Measurements from ENCODE around the gene DEFB128. TPM values are rescaled to one million over a fixed set of nuclear protein-coding genes. Genes with fewer than 3 reads are reported as not detected.
A peak's percentile ranks its signal among the peaks of the same experiment; 100 is the strongest.
"Not testable (repeated sequence)": the region's sequence is repeated elsewhere in the genome, so short reads cannot be mapped to it uniquely, and the experiment has no call there.

DEFB128 gene
- total and polyA plus RNA-seq, 9 of the 15 experiments (the other 6 are each of a cell fraction or from before 2014, with no cell fraction given) = not detected

DNA sequence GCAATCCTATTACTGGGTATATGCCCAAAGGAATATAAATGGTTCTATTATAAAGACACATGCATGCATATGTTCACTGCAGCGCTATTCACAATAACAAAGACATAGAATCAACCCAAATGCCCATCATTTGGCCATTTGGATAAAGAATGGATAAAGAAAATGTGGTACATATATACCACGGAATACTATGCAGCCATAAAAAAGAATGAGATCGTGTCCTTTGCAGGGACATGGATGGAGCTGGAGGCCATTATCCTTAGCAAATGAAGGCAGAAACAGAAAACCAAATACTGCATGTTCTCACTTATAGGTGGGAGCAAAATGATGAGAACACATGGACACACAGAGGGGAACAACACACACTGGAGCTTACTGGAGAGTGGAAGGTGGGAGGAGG is 36.4 kb upstream of the DEFB128 start:
- BruUV-seq (replicated peaks); FAIRE-seq; H3K4me3 ChIP-seq; DNase-seq (ENCODE audit: extremely low read depth in 1 of 4, low spot score in 3 of 4); CTCF ChIA-PET (ENCODE audit: low intra/inter-chr PET ratio); H3K9me3 ChIP-seq (replicated peaks; ENCODE audit: control insufficient read depth, insufficient read depth, low read depth, low read length); H3K9ac ChIP-seq (ENCODE audit: insufficient read depth in 1 of 2, low read depth in 2 of 2, low read length in 2 of 2); H3K9me1 ChIP-seq (ENCODE audit: control insufficient read depth, insufficient read depth, low read length); intact Hi-C loops (cut with micrococcal nuclease); ATAC-seq; H3K36me3 ChIP-seq (ENCODE audit: control insufficient read depth, insufficient read depth, low read length); in situ Hi-C loops (cut with MboI); H2AFZ ChIP-seq (ENCODE audit: low read depth, low read length); H3K27me3 ChIP-seq (ENCODE audit: control insufficient read depth in 2 of 2, insufficient read depth in 2 of 2, low read length in 2 of 2); H3K4me1 ChIP-seq (replicated peaks in 1 of 2; ENCODE audit: control insufficient read depth in 2 of 2, insufficient read depth in 2 of 2, low read length in 2 of 2); H3K4me2 ChIP-seq (ENCODE audit: insufficient read depth, low read length); H4K20me1 ChIP-seq (replicated peaks; ENCODE audit: control insufficient read depth, insufficient read depth, low read length); H3K27ac ChIP-seq (ENCODE audit: extremely low read depth, low read depth, low read length); H3K79me2 ChIP-seq (ENCODE audit: control insufficient read depth, insufficient read depth, low read length): not testable (repeated sequence)
- WGBS (ENCODE audit: insufficient coverage, low coverage, missing lambda C conversion rate) = 0% methylated on average over 3 of the region's 3 CpGs
- POLR2A ChIA-PET = interaction anchor here (1.6 kb wide), 1 partner anchor 12 kb away, joined by 5 read pairs; no protein-coding TSS in a partner anchor
- TF ChIP-seq ZNF146 (CRISPR knock-in tag; IDR thresholded peaks at IDR 0.05; ENCODE audit: unreplicated experiment) = peak; percentile 46

DNA sequence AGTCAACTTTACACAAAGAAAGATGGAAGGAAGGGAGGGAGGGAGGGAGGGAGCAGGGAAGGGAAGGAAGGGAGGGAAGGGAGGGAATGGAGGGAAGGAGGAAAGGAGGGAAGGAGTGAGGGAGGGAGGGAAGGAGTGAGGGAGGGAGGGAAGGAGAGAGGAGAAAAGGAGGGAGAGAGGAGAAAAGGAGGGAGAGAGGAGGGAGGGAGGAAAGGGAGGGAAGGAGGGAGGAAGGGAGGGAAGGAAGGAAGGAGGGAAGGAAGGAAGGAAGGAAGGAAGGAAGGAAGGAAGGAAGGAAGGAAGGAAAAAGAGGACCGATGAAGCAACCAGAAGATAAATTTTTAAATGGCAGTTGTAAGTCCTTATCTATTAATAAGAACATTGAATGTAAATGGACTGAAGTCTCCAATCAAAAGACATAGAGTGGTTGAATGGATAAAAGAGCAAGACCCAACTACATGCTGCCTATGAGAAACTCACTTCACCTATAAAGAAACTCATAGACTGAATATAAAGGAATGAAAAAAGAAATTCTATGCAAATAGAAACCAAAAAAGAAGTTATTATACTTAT is 31.8 kb upstream of the DEFB128 start:
- CTCF ChIA-PET (ENCODE audit: low intra/inter-chr PET ratio) = no interaction called here
- Histone ChIP-seq H3K4me3 (no peak overlapping the region), H3K79me2 (ENCODE audit: control insufficient read depth, insufficient read depth, low read length) (no peaks in the 10 kb centered on the region), H3K4me2 (ENCODE audit: insufficient read depth, low read length) (no peak overlapping the region), H3K4me1 (replicated peaks in 1 of 2; ENCODE audit: control insufficient read depth in 2 of 2, insufficient read depth in 2 of 2, low read length in 2 of 2) (no peaks in the 10 kb centered on the region), H3K27ac (ENCODE audit: extremely low read depth, low read depth, low read length) (no peak overlapping the region), H3K36me3 (ENCODE audit: control insufficient read depth, insufficient read depth, low read length) (no peaks in the 10 kb centered on the region), H2AFZ (ENCODE audit: low read depth, low read length) (no peak overlapping the region), H3K9me3 (replicated peaks; ENCODE audit: control insufficient read depth, insufficient read depth, low read depth, low read length) (no peaks in the 10 kb centered on the region), H3K27me3 (ENCODE audit: control insufficient read depth in 2 of 2, insufficient read depth in 2 of 2, low read length in 2 of 2) (0 out of 5 replicates have a peak, but pooled peaks cover 0 to 4% of the 10 kb centered on the region in 2 experiments), H3K9me1 (ENCODE audit: control insufficient read depth, insufficient read depth, low read length) (no peaks in the 10 kb centered on the region), H4K20me1 (replicated peaks; ENCODE audit: control insufficient read depth, insufficient read depth, low read length) (no peaks in the 10 kb centered on the region), H3K9ac (ENCODE audit: insufficient read depth in 1 of 2, low read depth in 2 of 2, low read length in 2 of 2) (no peak overlapping the region)
- FAIRE-seq (no peak), ATAC-seq (no peak), DNase-seq (ENCODE audit: extremely low read depth in 1 of 4, low spot score in 3 of 4) (no peak)
- TF ChIP-seq EGR1 (conservative IDR thresholded peaks at IDR 0.05) (no peak), RUNX1 (IDR thresholded peaks at IDR 0.05; ENCODE audit: low read depth) (no peak), ETS2 (tag; IDR thresholded peaks at IDR 0.05; ENCODE audit: borderline replicate concordance, poor library complexity, severe bottlenecking) (no peak), MBD2 (IDR thresholded peaks at IDR 0.05; ENCODE audit: borderline replicate concordance, low read depth) (no peak), HNRNPK (IDR thresholded peaks at IDR 0.05; ENCODE audit: low read depth, low read length, poor library complexity, severe bottlenecking) (peak; percentile 73), PCBP2 (IDR thresholded peaks at IDR 0.05; ENCODE audit: low read depth, low read length, poor library complexity, severe bottlenecking) (peak; percentile 82)
- TF ChIP-seq, protein P1, sequence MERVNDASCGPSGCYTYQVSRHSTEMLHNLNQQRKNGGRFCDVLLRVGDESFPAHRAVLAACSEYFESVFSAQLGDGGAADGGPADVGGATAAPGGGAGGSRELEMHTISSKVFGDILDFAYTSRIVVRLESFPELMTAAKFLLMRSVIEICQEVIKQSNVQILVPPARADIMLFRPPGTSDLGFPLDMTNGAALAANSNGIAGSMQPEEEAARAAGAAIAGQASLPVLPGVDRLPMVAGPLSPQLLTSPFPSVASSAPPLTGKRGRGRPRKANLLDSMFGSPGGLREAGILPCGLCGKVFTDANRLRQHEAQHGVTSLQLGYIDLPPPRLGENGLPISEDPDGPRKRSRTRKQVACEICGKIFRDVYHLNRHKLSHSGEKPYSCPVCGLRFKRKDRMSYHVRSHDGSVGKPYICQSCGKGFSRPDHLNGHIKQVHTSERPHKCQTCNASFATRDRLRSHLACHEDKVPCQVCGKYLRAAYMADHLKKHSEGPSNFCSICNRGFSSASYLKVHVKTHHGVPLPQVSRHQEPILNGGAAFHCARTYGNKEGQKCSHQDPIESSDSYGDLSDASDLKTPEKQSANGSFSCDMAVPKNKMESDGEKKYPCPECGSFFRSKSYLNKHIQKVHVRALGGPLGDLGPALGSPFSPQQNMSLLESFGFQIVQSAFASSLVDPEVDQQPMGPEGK (CRISPR knock-in tag; IDR thresholded peaks at IDR 0.05; ENCODE audit: borderline replicate concordance) = no peak
- in situ Hi-C loops (cut with MboI) (no loop called here), intact Hi-C loops (cut with micrococcal nuclease) (no loop called here)
- POLR2A ChIA-PET = no interaction called here
- no CpG with 5 or more reads among the region's 1 CpG for WGBS (ENCODE audit: insufficient coverage, low coverage, missing lambda C conversion rate)
- BruUV-seq (replicated peaks) = no TSS peak

Data from K562 (cell line).